Suppressor macrophage treated with lipopolysaccharide for 4 hours (primary cell): Measurements from ENCODE around the gene AGAP2.
"Not testable (repeated sequence)": the region's sequence is repeated elsewhere in the genome, so short reads cannot be mapped to it uniquely, and the experiment has no call there.

ENCODE experiments used
- DNase-seq: peaks from one replicate; pipeline ENCODE4 v3.0.0-alpha.2; 2020

Gene AGAP2

GRCh38 chr12:57738661-57739237, at the start of gene AGAP2:
TSS of gene AGAP2 (minus strand) at chr12:57738742. CDS start at chr12:57738246, 496 bp downstream.
- DNase-seq: no peak

GRCh38 chr12:57783861-57784260, 45.3 kb upstream of the AGAP2 start:
- DNase-seq: no peak

- no peak for DNase-seq
These were observed 44.9 kb upstream of the AGAP2 start for GRCh38 chr12:57783466-57783801.

- DNase-seq: peak; percentile 98
These were observed 44.3 kb upstream of the AGAP2 start, which contains the start of gene TSFM for GRCh38 chr12:57782608-57783465. TSS of gene TSFM (plus strand) at chr12:57782787. CDS start at chr12:57782802, 15 bp downstream.

GRCh38 chr12:57782243-57782607, 43.7 kb upstream of the AGAP2 start:
- DNase-seq: no peak

- DNase-seq: no peak
These were observed 43.3 kb upstream of the AGAP2 start for GRCh38 chr12:57781801-57782200.

GRCh38 chr12:57781244-57781643, 42.7 kb upstream of the AGAP2 start:
- no peak for DNase-seq

GRCh38 chr12:57780284-57780897, 41.8 kb upstream of the AGAP2 start:
- DNase-seq: no peak

GRCh38 chr12:57779736-57780135, 41.2 kb upstream of the AGAP2 start:
- DNase-seq: no peak

GRCh38 chr12:57777911-57778310, 39.4 kb upstream of the AGAP2 start:
- no peak for DNase-seq

- no peak for DNase-seq
These were observed 38.8 kb upstream of the AGAP2 start for GRCh38 chr12:57777367-57777766.

- no peak for DNase-seq
These were observed 37.7 kb upstream of the AGAP2 start for GRCh38 chr12:57776247-57776587.

- DNase-seq: peak; percentile 63
These were observed 37.2 kb upstream of the AGAP2 start for GRCh38 chr12:57775563-57776246.

GRCh38 chr12:57775044-57775443, 36.5 kb upstream of the AGAP2 start:
- no peak for DNase-seq

GRCh38 chr12:57774634-57775033, 36.1 kb upstream of the AGAP2 start:
- not testable (repeated sequence) for DNase-seq

GRCh38 chr12:57772429-57773322, 34.1 kb upstream of the AGAP2 start, which contains the start of gene EEF1AKMT3:
TSS of gene EEF1AKMT3 (plus strand) at chr12:57772614. CDS start at chr12:57772725, 111 bp downstream.
- peak; percentile 82 for DNase-seq

- peak; percentile 97 for DNase-seq
These were observed 33.4 kb upstream of the AGAP2 start, which contains the start of gene METTL1 for GRCh38 chr12:57771873-57772428. TSS of gene METTL1 (minus strand) at chr12:57772105. CDS start at chr12:57772083, 22 bp downstream.

- peak; percentile 97 for DNase-seq
These were observed 32.8 kb upstream of the AGAP2 start for GRCh38 chr12:57771236-57771872.

- DNase-seq: no peak
These were observed 32.2 kb upstream of the AGAP2 start for GRCh38 chr12:57770734-57771133.

GRCh38 chr12:57769594-57769993, 31.1 kb upstream of the AGAP2 start:
- no peak for DNase-seq

GRCh38 chr12:57767876-57768275, 29.3 kb upstream of the AGAP2 start:
- no peak for DNase-seq
